ENCODE results near the gene EBF3. TPM values are rescaled to one million over a fixed set of nuclear protein-coding genes. Genes with fewer than 3 reads are reported as not detected.

EBF3 gene
- total RNA-seq, 1 donor from 2014 or later = 33.4 TPM

- H3K4me1 ChIP-seq (ENCODE audit: control insufficient read depth in 3 of 3, insufficient read depth in 3 of 3, low read length in 3 of 3) = peaks cover 0 to 4% (median 0%) of the 10 kb centered on the region in 3 donors
- peaks cover 0 to 18% (median 5%) of the 10 kb centered on the region in 3 donors for H3K36me3 ChIP-seq (ENCODE audit: control insufficient read depth in 3 of 3, insufficient read depth in 3 of 3, low read length in 3 of 3)
- H3K9me3 ChIP-seq (ENCODE audit: control insufficient read depth in 3 of 3, low read length in 3 of 3) = no peaks in the 10 kb centered on the region
- H3K27ac ChIP-seq (ENCODE audit: low read depth, low read length) = no peak overlapping the region
- no peaks in the 10 kb centered on the region for H3K27me3 ChIP-seq (ENCODE audit: control insufficient read depth in 3 of 3, insufficient read depth in 3 of 3, low read length in 3 of 3)
- no peak overlapping the region for H3K9ac ChIP-seq (ENCODE audit: low read depth in 1 of 3, low read length in 3 of 3)
- no peak overlapping the region for H3K4me3 ChIP-seq (ENCODE audit: low read length in 3 of 3)
These were observed 113.8 kb downstream of the EBF3 start for GRCh38 chr10:129850316-129850715.

DNA sequence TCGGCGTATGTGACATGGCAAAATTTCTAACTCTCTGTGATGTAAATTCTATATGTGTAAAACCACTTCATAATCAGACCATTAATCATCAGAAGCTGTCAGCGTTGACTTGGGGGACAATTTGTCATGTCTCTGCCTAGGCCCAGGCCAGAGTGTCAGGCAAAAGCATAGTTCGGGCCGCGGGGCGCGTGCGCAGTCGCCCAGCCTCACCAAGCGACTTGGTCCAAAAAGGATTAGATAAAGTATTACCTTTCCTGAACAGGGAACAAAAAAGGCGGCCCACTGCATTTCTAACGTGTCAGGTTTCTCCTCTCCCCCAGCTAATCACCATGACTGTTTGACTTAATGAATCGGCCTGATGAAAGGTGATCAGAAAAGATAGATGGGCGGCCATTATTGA is 114.2 kb downstream of the EBF3 start:
- Histone ChIP-seq H3K4me3 (ENCODE audit: low read length in 3 of 3) (no peak overlapping the region), H3K27ac (ENCODE audit: low read depth, low read length) (no peak overlapping the region), H3K9me3 (ENCODE audit: control insufficient read depth in 3 of 3, low read length in 3 of 3) (no peaks in the 10 kb centered on the region), H3K27me3 (ENCODE audit: control insufficient read depth in 3 of 3, insufficient read depth in 3 of 3, low read length in 3 of 3) (no peaks in the 10 kb centered on the region), H3K36me3 (ENCODE audit: control insufficient read depth in 3 of 3, insufficient read depth in 3 of 3, low read length in 3 of 3) (peaks cover 0 to 20% (median 5%) of the 10 kb centered on the region in 3 donors), H3K4me1 (ENCODE audit: control insufficient read depth in 3 of 3, insufficient read depth in 3 of 3, low read length in 3 of 3) (peaks cover 0 to 4% (median 0%) of the 10 kb centered on the region in 3 donors), H3K9ac (ENCODE audit: low read depth in 1 of 3, low read length in 3 of 3) (no peak overlapping the region)

GRCh38 chr10:129849452-129849750 is 114.7 kb downstream of the EBF3 start:
- Histone ChIP-seq H3K27ac (ENCODE audit: low read depth, low read length) (no peak overlapping the region), H3K27me3 (ENCODE audit: control insufficient read depth in 3 of 3, insufficient read depth in 3 of 3, low read length in 3 of 3) (no peaks in the 10 kb centered on the region), H3K36me3 (ENCODE audit: control insufficient read depth in 3 of 3, insufficient read depth in 3 of 3, low read length in 3 of 3) (peaks cover 0 to 22% (median 5%) of the 10 kb centered on the region in 3 donors), H3K9ac (ENCODE audit: low read depth in 1 of 3, low read length in 3 of 3) (no peak overlapping the region), H3K9me3 (ENCODE audit: control insufficient read depth in 3 of 3, low read length in 3 of 3) (no peaks in the 10 kb centered on the region), H3K4me3 (ENCODE audit: low read length in 3 of 3) (no peak overlapping the region), H3K4me1 (ENCODE audit: control insufficient read depth in 3 of 3, insufficient read depth in 3 of 3, low read length in 3 of 3) (peaks cover 0 to 4% (median 0%) of the 10 kb centered on the region in 3 donors)

DNA sequence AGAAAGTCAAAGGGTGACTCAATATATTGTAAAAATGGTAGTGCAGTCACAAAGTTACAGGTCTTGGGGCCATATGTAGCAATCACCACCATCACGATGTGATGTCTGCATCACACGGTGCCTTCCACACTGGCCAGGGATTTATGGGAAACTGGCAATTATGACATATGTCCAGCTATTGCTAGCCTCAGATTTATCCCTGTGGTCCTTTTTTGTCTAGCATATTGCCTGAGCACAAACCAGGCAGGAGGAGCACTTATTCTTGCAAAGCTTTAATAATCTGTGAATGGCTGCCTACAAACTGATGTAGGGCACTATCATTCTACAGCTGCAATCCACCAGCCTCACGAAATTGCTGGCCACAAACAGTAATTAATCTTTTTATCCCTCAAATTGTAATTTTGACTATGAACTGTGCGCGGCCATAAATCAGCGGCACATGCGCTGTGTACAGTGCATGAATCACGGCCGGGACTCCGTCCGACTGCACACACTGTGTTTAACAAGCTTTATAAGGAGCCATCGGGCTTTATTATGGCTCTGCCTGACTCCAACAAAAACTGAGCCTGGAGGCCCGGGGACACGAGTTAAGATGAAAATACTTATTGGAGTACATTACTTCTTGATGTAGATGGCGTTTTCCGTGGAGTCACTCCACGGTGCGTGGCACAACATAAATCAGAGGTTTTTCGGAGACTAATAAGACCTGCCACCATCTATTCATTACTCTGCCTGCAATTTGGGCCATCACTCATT is 115.2 kb downstream of the EBF3 start:
- Histone ChIP-seq H3K9me3 (ENCODE audit: control insufficient read depth in 3 of 3, low read length in 3 of 3) (no peaks in the 10 kb centered on the region), H3K9ac (ENCODE audit: low read depth in 1 of 3, low read length in 3 of 3) (no peak overlapping the region), H3K27ac (ENCODE audit: low read depth, low read length) (no peak overlapping the region), H3K36me3 (ENCODE audit: control insufficient read depth in 3 of 3, insufficient read depth in 3 of 3, low read length in 3 of 3) (peaks cover 0 to 22% (median 5%) of the 10 kb centered on the region in 3 donors), H3K4me3 (ENCODE audit: low read length in 3 of 3) (no peak overlapping the region), H3K4me1 (ENCODE audit: control insufficient read depth in 3 of 3, insufficient read depth in 3 of 3, low read length in 3 of 3) (peaks cover 0 to 4% (median 0%) of the 10 kb centered on the region in 3 donors), H3K27me3 (ENCODE audit: control insufficient read depth in 3 of 3, insufficient read depth in 3 of 3, low read length in 3 of 3) (no peaks in the 10 kb centered on the region)

- H3K9me3 ChIP-seq (ENCODE audit: control insufficient read depth in 3 of 3, low read length in 3 of 3) = no peaks in the 10 kb centered on the region
- H3K9ac ChIP-seq (ENCODE audit: low read depth in 1 of 3, low read length in 3 of 3) = no peak overlapping the region
- no peaks in the 10 kb centered on the region for H3K27me3 ChIP-seq (ENCODE audit: control insufficient read depth in 3 of 3, insufficient read depth in 3 of 3, low read length in 3 of 3)
- no peak overlapping the region for H3K4me3 ChIP-seq (ENCODE audit: low read length in 3 of 3)
- peaks cover 0 to 2% (median 0%) of the 10 kb centered on the region in 3 donors for H3K4me1 ChIP-seq (ENCODE audit: control insufficient read depth in 3 of 3, insufficient read depth in 3 of 3, low read length in 3 of 3)
- peaks cover 0 to 30% (median 5%) of the 10 kb centered on the region in 3 donors for H3K36me3 ChIP-seq (ENCODE audit: control insufficient read depth in 3 of 3, insufficient read depth in 3 of 3, low read length in 3 of 3)
- no peak overlapping the region for H3K27ac ChIP-seq (ENCODE audit: low read depth, low read length)
These were observed 116.2 kb downstream of the EBF3 start for GRCh38 chr10:129847741-129848483.

GRCh38 chr10:129846991-129847391 is 117.1 kb downstream of the EBF3 start:
- Histone ChIP-seq H3K27me3 (ENCODE audit: control insufficient read depth in 3 of 3, insufficient read depth in 3 of 3, low read length in 3 of 3) (no peaks in the 10 kb centered on the region), H3K9me3 (ENCODE audit: control insufficient read depth in 3 of 3, low read length in 3 of 3) (no peaks in the 10 kb centered on the region), H3K4me1 (ENCODE audit: control insufficient read depth in 3 of 3, insufficient read depth in 3 of 3, low read length in 3 of 3) (no peaks in the 10 kb centered on the region), H3K4me3 (ENCODE audit: low read length in 3 of 3) (no peak overlapping the region), H3K27ac (ENCODE audit: low read depth, low read length) (no peak overlapping the region), H3K9ac (ENCODE audit: low read depth in 1 of 3, low read length in 3 of 3) (no peak overlapping the region), H3K36me3 (ENCODE audit: control insufficient read depth in 3 of 3, insufficient read depth in 3 of 3, low read length in 3 of 3) (peaks cover 1 to 36% (median 5%) of the 10 kb centered on the region in 3 donors)

GRCh38 chr10:129845111-129845753 is 118.8 kb downstream of the EBF3 start:
- Histone ChIP-seq H3K4me3 (ENCODE audit: low read length in 3 of 3) (no peak overlapping the region), H3K4me1 (ENCODE audit: control insufficient read depth in 3 of 3, insufficient read depth in 3 of 3, low read length in 3 of 3) (no peaks in the 10 kb centered on the region), H3K27ac (ENCODE audit: low read depth, low read length) (no peak overlapping the region), H3K9me3 (ENCODE audit: control insufficient read depth in 3 of 3, low read length in 3 of 3) (no peaks in the 10 kb centered on the region), H3K27me3 (ENCODE audit: control insufficient read depth in 3 of 3, insufficient read depth in 3 of 3, low read length in 3 of 3) (no peaks in the 10 kb centered on the region), H3K36me3 (ENCODE audit: control insufficient read depth in 3 of 3, insufficient read depth in 3 of 3, low read length in 3 of 3) (peaks cover 11 to 51% (median 12%) of the 10 kb centered on the region in 3 donors), H3K9ac (ENCODE audit: low read depth in 1 of 3, low read length in 3 of 3) (no peak overlapping the region)

- Histone ChIP-seq H3K9ac (ENCODE audit: low read depth in 1 of 3, low read length in 3 of 3) (no peak overlapping the region), H3K27ac (ENCODE audit: low read depth, low read length) (no peak overlapping the region), H3K27me3 (ENCODE audit: control insufficient read depth in 3 of 3, insufficient read depth in 3 of 3, low read length in 3 of 3) (no peaks in the 10 kb centered on the region), H3K4me3 (ENCODE audit: low read length in 3 of 3) (no peak overlapping the region), H3K9me3 (ENCODE audit: control insufficient read depth in 3 of 3, low read length in 3 of 3) (no peaks in the 10 kb centered on the region), H3K36me3 (ENCODE audit: control insufficient read depth in 3 of 3, insufficient read depth in 3 of 3, low read length in 3 of 3) (peaks cover 12 to 59% (median 17%) of the 10 kb centered on the region in 3 donors), H3K4me1 (ENCODE audit: control insufficient read depth in 3 of 3, insufficient read depth in 3 of 3, low read length in 3 of 3) (no peaks in the 10 kb centered on the region)
These were observed 119.8 kb downstream of the EBF3 start for GRCh38 chr10:129844216-129844766.

- Histone ChIP-seq H3K36me3 (ENCODE audit: control insufficient read depth in 3 of 3, insufficient read depth in 3 of 3, low read length in 3 of 3) (peaks cover 18 to 65% (median 21%) of the 10 kb centered on the region in 3 donors), H3K9ac (ENCODE audit: low read depth in 1 of 3, low read length in 3 of 3) (no peak overlapping the region), H3K27me3 (ENCODE audit: control insufficient read depth in 3 of 3, insufficient read depth in 3 of 3, low read length in 3 of 3) (no peaks in the 10 kb centered on the region), H3K4me3 (ENCODE audit: low read length in 3 of 3) (no peak overlapping the region), H3K4me1 (ENCODE audit: control insufficient read depth in 3 of 3, insufficient read depth in 3 of 3, low read length in 3 of 3) (no peaks in the 10 kb centered on the region), H3K9me3 (ENCODE audit: control insufficient read depth in 3 of 3, low read length in 3 of 3) (no peaks in the 10 kb centered on the region), H3K27ac (ENCODE audit: low read depth, low read length) (no peak overlapping the region)
These were observed 120.4 kb downstream of the EBF3 start for GRCh38 chr10:129843702-129844101.
